IPS-11a (cell line): ENCODE results near the gene HNRNPM.
"Not testable (repeated sequence)": the region's sequence is repeated elsewhere in the genome, so short reads cannot be mapped to it uniquely, and the experiment has no call there.

Experiments used
- H3K4me3 ChIP-seq: one replicate; pipeline ENCODE4 v1.5.1; 2013; ENCODE audit warnings: low read depth, low read length, control low read depth

HNRNPM gene

GRCh38 chr19:8444677-8445487, at the start of gene HNRNPM:
TSS of gene HNRNPM (plus strand) at chr19:8444975. CDS start at chr19:8444999, 24 bp downstream.
- H3K4me3 ChIP-seq = peak within 1 kb of the TSS; percentile 91

GRCh38 chr19:8395621-8396082, 49.1 kb upstream of the HNRNPM start:
- no peak overlapping the region for H3K4me3 ChIP-seq

DNA sequence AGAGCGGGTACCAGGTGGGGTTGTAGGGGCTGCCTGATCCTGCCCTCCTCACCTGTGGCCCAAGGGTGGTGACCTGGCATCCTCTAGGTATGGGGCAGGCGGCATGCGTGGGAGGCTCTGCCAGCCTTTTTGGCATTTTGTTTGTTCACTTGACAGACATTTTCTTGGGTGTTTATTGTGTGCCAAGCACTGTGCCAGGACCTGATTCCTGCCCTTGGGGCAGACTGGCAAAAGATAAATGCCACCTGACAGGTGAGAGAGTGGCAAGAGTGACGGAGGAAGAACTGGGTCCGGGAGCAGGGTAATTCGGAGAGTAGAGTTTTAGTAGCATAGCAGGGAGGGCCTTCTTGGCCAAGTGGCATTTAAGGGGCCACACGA, 48.6 kb upstream of the HNRNPM start:
- H3K4me3 ChIP-seq = no peak overlapping the region

- no peak overlapping the region for H3K4me3 ChIP-seq
Observed at GRCh38 chr19:8396563-8397203, 48.1 kb upstream of the HNRNPM start.

- no peak overlapping the region for H3K4me3 ChIP-seq
Observed at GRCh38 chr19:8397271-8397670, 47.5 kb upstream of the HNRNPM start.

- no peak overlapping the region for H3K4me3 ChIP-seq
Observed at GRCh38 chr19:8397746-8398310, 46.9 kb upstream of the HNRNPM start.

GRCh38 chr19:8398311-8398771, 46.4 kb upstream of the HNRNPM start:
- no peak overlapping the region for H3K4me3 ChIP-seq

DNA sequence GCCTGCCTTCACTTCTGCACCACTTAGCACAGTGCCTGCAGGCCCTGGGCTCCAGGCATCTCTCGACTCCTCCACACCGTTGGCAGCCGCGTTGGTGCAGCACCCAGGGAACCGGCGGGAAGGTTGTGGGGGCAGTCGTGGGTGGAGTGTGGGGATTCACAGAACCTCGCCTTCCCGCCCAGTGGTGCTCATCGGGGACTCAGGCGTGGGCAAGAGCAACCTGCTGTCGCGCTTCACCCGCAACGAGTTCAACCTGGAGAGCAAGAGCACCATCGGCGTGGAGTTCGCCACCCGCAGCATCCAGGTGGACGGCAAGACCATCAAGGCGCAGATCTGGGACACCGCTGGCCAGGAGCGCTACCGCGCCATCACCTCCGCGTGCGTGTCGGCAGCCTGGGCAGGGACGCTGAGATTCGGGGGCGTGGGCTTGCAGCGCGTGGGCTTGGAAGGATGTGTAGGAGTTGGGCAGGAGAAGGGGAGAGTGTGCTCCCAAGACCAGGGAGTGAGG, 45.0 kb upstream of the HNRNPM start:
- H3K4me3 ChIP-seq = no peak overlapping the region

DNA sequence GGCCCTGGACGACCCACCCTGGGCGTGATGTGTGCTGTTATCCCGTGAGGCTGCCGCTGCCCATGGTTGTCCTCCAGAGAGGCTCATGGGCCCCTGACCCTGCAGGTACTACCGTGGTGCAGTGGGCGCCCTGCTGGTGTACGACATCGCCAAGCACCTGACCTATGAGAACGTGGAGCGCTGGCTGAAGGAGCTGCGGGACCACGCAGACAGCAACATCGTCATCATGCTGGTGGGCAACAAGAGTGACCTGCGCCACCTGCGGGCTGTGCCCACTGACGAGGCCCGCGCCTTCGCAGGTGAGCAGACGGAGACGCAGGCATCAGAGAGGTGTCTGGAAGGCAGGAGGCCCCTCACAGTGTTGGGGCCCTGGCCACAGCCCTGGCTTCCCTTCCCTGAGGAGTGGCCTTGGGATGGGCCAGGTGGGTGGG, 42.8 kb upstream of the HNRNPM start:
- H3K4me3 ChIP-seq = no peak overlapping the region

DNA sequence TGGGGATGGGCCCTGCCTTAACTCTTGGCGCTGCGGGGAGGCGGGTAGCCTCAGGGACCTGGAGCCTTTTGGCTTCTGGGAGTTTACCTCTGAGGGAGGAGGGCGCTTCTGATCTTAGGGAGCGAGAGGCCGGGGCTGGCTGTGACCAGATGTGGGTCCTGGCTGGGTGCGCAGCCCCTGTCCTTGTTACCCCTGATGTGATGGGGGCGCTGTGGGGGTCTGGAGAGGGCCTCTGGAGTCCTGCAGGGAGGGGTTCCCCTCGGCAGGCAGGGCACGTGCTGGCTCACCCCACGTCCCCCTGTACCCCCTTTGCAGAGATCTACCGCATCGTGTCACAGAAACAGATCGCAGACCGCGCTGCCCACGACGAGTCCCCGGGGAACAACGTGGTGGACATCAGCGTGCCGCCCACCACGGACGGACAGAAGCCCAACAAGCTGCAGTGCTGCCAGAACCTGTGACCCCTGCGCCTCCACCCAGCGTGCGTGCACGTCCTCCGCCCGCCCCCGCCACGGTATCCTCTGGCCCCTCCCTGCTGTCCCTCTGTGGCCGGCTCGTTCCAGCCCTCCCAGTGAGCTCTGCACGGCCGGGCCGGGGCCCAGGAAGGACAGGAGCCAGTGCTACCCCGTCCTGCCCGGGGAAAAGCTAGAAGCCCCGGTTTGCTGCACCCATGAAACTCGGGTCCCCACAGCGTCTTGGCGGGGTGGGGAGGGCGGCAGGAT, 41.5 kb upstream of the HNRNPM start:
- H3K4me3 ChIP-seq = no peak overlapping the region

- H3K4me3 ChIP-seq = no peak overlapping the region
Observed at GRCh38 chr19:8403820-8404109, 41.0 kb upstream of the HNRNPM start.

DNA sequence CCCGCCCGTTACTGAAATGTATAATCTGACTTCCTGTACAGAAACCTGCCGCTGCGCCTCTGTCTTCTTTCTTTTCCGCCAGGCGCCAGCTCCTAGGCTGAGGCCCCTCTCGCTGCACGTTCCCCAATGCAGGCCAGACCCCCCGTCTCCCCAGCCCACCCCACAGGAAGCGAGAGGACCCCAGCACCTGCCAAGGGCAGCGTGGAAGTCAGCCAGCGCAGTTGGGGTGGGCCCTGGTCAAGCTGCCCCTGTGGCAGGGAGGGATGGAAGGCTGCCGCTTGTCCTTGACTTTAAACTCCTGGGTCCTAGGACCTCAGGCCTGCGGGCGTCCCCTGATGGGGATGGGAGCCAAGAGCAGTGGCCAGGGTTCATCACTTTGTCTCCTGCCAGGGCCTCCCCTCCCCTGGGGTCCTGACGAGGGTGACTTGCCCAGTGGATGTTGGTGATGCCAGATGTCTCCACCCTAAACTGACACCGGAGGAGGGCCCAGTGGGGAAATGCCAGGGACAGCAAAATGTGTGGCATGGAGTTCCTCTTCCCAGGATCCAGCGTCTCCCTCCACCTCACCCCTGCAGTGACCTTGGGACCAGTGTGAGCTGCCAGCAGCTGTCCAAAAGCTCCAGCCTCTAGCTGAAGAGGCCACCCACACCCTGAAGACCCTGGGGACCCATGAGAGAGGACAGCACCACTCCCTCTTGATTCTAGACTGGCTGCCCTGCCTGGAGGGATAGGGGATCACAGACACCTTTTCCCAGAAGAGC, 40.2 kb upstream of the HNRNPM start:
- H3K4me3 ChIP-seq = no peak overlapping the region

DNA sequence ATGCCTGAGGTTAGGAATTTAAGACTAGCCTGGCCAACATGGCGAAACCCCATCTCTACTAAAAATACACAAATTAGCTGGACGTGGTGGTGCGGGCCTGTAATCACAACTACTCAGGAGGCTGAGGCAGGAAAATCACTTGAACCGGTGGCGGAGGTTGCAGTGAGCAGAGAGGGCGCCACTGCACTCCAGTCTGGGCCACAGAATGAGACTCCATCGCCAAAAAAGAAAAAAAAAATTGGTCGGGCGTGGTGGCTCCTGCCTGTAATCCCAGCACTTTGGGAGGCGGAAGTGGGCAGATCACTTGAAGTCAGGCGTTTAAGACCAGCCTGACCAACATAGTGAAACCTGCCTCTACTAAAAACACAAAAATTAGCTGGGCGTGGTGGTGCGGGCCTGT, 34.1 kb upstream of the HNRNPM start:
- not testable (repeated sequence) for H3K4me3 ChIP-seq

- peak within 1 kb of the TSS; percentile 63 for H3K4me3 ChIP-seq
Observed at GRCh38 chr19:8412783-8413628, 31.8 kb upstream of the HNRNPM start, which contains the start of gene MARCHF2. TSS of gene MARCHF2 (plus strand) at chr19:8413305. CDS start at chr19:8421841, 8,536 bp downstream.

- peak overlapping the region; percentile 63 for H3K4me3 ChIP-seq
Observed at GRCh38 chr19:8413629-8413995, 31.2 kb upstream of the HNRNPM start.

DNA sequence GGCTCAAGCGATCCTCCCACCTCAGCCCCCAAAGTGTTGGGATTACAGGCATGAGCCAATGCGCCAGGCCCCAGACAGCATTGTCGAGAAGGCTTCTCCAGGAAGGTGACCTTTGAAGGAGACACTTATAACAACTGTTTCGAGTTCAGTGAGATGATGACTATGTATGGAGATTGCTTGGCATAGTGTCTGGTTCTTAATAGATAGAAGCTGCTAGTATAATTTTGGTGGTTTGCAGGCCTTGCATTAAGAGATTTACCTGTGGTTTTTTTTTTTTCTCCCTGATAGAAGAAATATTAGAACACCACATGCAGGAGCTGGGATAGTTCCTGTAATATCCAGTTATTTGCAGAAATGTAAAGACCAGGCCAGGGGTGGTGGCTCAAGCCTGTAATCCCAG, 28.0 kb upstream of the HNRNPM start:
- no peak overlapping the region for H3K4me3 ChIP-seq

GRCh38 chr19:8421484-8422461, 23.0 kb upstream of the HNRNPM start:
- no peak overlapping the region for H3K4me3 ChIP-seq

GRCh38 chr19:8423817-8424223, 21.0 kb upstream of the HNRNPM start:
- H3K4me3 ChIP-seq = no peak overlapping the region
